HEK293 (cell line): ENCODE data around the gene ZMYM4.
A peak's percentile ranks its signal among the peaks of the same experiment; 100 is the strongest.

Experiments used
- ATF2 ChIP-seq: fragments of 450-650 bp; formaldehyde crosslinking; IDR thresholded peaks from 2 replicates; pipeline ENCODE4 v1.5.1; 2016; ENCODE audit warnings: missing biosample characterization, missing genetic modification characterization, low read depth
- BCL11A ChIP-seq: fragments of 450-650 bp; formaldehyde crosslinking; IDR thresholded peaks from 2 replicates; pipeline ENCODE4 v1.5.1; 2016; ENCODE audit warnings: low read depth, missing biosample characterization, missing genetic modification characterization
- GLI4 ChIP-seq: fragments of 450-650 bp; formaldehyde crosslinking; IDR thresholded peaks from 2 replicates; pipeline ENCODE4 v1.5.1; 2016; ENCODE audit warnings: missing biosample characterization, missing genetic modification characterization
- GLIS2 ChIP-seq: fragments of 450-650 bp; formaldehyde crosslinking; IDR thresholded peaks from 2 replicates; pipeline ENCODE4 v1.5.1; 2016; ENCODE audit warnings: missing biosample characterization, missing genetic modification characterization
- OSR2 ChIP-seq: fragments of 450-650 bp; formaldehyde crosslinking; IDR thresholded peaks from 2 replicates; pipeline ENCODE4 v1.5.1; 2016; ENCODE audit warnings: missing biosample characterization, missing genetic modification characterization
- SP7 ChIP-seq: fragments of 450-650 bp; formaldehyde crosslinking; IDR thresholded peaks from 2 replicates; pipeline ENCODE4 v1.5.1; 2016; ENCODE audit warnings: missing biosample characterization, missing genetic modification characterization
- ZBTB20 ChIP-seq: fragments of 450-650 bp; formaldehyde crosslinking; IDR thresholded peaks from 2 replicates; pipeline ENCODE4 v1.5.1; 2016; ENCODE audit warnings: missing biosample characterization, missing genetic modification characterization
- ZBTB44 ChIP-seq: fragments of 450-650 bp; IDR thresholded peaks from 2 replicates; pipeline ENCODE4 v1.5.1; 2018; ENCODE audit warnings: missing biosample characterization, mild to moderate bottlenecking, missing genetic modification characterization
- ZFP41 ChIP-seq: fragments of 450-650 bp; formaldehyde crosslinking; IDR thresholded peaks from 2 replicates; pipeline ENCODE4 v1.5.1; 2016; ENCODE audit warnings: missing biosample characterization, missing genetic modification characterization, borderline replicate concordance
- ZNF10 ChIP-seq: fragments of 450-650 bp; formaldehyde crosslinking; IDR thresholded peaks from 2 replicates; pipeline ENCODE4 v1.5.1; 2017; ENCODE audit warnings: missing biosample characterization, missing genetic modification characterization
- ZNF214 ChIP-seq: fragments of 450-650 bp; formaldehyde crosslinking; IDR thresholded peaks from 2 replicates; pipeline ENCODE4 v1.5.1; 2017; ENCODE audit warnings: missing biosample characterization, mild to moderate bottlenecking, missing genetic modification characterization, borderline replicate concordance
- ZNF324 ChIP-seq: fragments of 450-650 bp; formaldehyde crosslinking; IDR thresholded peaks from 2 replicates; pipeline ENCODE4 v1.5.1; 2016; ENCODE audit warnings: missing biosample characterization, missing genetic modification characterization
- ZNF37A ChIP-seq: fragments of 450-650 bp; IDR thresholded peaks from 2 replicates; pipeline ENCODE4 v1.5.1; 2018; ENCODE audit warnings: missing biosample characterization, missing genetic modification characterization
- ZNF555 ChIP-seq: fragments of 450-650 bp; formaldehyde crosslinking; conservative IDR thresholded peaks from 2 replicates; pipeline ENCODE4 v1.5.1; 2017; ENCODE audit warnings: missing biosample characterization, mild to moderate bottlenecking, missing genetic modification characterization, inconsistent platforms
- ZNF623 ChIP-seq: fragments of 450-650 bp; formaldehyde crosslinking; IDR thresholded peaks from 2 replicates; pipeline ENCODE4 v1.5.1; 2016; ENCODE audit warnings: missing biosample characterization, missing genetic modification characterization
- ZNF692 ChIP-seq: fragments of 450-650 bp; formaldehyde crosslinking; IDR thresholded peaks from 2 replicates; pipeline ENCODE4 v1.5.1; 2016; ENCODE audit warnings: missing biosample characterization, missing genetic modification characterization
- ZNF707 ChIP-seq: fragments of 450-650 bp; formaldehyde crosslinking; IDR thresholded peaks from 2 replicates; pipeline ENCODE4 v1.5.1; 2016; ENCODE audit warnings: missing biosample characterization, missing genetic modification characterization
- ZNF785 ChIP-seq: fragments of 450-650 bp; formaldehyde crosslinking; IDR thresholded peaks from 2 replicates; pipeline ENCODE4 v1.5.1; 2016; ENCODE audit warnings: missing biosample characterization, missing genetic modification characterization
- TF ChIP-seq, protein P1 (sequence below): fragments of 450-650 bp; formaldehyde crosslinking; IDR thresholded peaks from 2 replicates; pipeline ENCODE4 v1.5.1; 2016; ENCODE audit warnings: missing biosample characterization, missing genetic modification characterization
- TF ChIP-seq, protein P2 (sequence below): fragments of 450-650 bp; formaldehyde crosslinking; IDR thresholded peaks from 2 replicates; pipeline ENCODE4 v1.5.0; 2017; ENCODE audit warnings: missing biosample characterization, missing genetic modification characterization, borderline replicate concordance
- TF ChIP-seq, protein P3 (sequence below): fragments of 450-650 bp; formaldehyde crosslinking; conservative IDR thresholded peaks from 2 replicates; pipeline ENCODE4 v1.5.1; 2016; ENCODE audit warnings: low read depth, missing biosample characterization, missing genetic modification characterization
- TF ChIP-seq, protein P4 (sequence below): fragments of 450-650 bp; formaldehyde crosslinking; IDR thresholded peaks from 2 replicates; pipeline ENCODE4 v1.5.1; 2016; ENCODE audit warnings: missing biosample characterization, missing genetic modification characterization, borderline replicate concordance

The ZMYM4 gene

DNA sequence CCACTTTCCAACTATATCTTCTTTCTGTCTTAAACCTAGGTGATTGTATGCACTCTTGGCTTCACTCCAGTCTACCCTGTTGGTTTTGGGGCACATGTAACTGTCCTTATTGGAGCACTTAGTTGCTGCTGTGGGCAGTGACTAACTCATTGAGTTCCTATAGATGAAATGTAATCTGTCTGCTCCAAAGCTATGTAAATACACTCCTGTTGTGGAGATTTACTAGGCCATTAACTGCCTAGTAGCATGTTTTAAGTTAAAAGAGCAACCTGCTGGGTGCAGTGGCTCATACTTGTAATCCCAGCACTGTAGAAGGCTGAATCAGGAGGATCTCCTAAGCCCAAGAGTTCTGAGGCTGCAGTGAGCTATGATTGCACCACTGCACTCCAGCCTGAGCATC lies 137.6 kb downstream of the ZMYM4 start (continued):
- 0 out of 2 replicates have a peak, but pooled peaks have one; percentile 39 for TF ChIP-seq ZNF692
- no peak for TF ChIP-seq ZNF324 (tag by site-specific recombination)
- TF ChIP-seq ZNF37A (tag by site-specific recombination): no peak
- peak; percentile 78 for TF ChIP-seq ZBTB44
- TF ChIP-seq ZFP41 (tag by site-specific recombination): no peak
- TF ChIP-seq ZNF707: no peak
- TF ChIP-seq ATF2 (tag by site-specific recombination): no peak
- TF ChIP-seq ZBTB20: no peak
- TF ChIP-seq GLIS2: no peak
- TF ChIP-seq, protein P1, sequence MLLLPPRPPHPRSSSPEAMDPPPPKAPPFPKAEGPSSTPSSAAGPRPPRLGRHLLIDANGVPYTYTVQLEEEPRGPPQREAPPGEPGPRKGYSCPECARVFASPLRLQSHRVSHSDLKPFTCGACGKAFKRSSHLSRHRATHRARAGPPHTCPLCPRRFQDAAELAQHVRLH (tag by site-specific recombination): no peak
- TF ChIP-seq, protein P2, sequence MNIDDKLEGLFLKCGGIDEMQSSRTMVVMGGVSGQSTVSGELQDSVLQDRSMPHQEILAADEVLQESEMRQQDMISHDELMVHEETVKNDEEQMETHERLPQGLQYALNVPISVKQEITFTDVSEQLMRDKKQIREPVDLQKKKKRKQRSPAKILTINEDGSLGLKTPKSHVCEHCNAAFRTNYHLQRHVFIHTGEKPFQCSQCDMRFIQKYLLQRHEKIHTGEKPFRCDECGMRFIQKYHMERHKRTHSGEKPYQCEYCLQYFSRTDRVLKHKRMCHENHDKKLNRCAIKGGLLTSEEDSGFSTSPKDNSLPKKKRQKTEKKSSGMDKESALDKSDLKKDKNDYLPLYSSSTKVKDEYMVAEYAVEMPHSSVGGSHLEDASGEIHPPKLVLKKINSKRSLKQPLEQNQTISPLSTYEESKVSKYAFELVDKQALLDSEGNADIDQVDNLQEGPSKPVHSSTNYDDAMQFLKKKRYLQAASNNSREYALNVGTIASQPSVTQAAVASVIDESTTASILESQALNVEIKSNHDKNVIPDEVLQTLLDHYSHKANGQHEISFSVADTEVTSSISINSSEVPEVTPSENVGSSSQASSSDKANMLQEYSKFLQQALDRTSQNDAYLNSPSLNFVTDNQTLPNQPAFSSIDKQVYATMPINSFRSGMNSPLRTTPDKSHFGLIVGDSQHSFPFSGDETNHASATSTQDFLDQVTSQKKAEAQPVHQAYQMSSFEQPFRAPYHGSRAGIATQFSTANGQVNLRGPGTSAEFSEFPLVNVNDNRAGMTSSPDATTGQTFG: no peak
- TF ChIP-seq, protein P3, sequence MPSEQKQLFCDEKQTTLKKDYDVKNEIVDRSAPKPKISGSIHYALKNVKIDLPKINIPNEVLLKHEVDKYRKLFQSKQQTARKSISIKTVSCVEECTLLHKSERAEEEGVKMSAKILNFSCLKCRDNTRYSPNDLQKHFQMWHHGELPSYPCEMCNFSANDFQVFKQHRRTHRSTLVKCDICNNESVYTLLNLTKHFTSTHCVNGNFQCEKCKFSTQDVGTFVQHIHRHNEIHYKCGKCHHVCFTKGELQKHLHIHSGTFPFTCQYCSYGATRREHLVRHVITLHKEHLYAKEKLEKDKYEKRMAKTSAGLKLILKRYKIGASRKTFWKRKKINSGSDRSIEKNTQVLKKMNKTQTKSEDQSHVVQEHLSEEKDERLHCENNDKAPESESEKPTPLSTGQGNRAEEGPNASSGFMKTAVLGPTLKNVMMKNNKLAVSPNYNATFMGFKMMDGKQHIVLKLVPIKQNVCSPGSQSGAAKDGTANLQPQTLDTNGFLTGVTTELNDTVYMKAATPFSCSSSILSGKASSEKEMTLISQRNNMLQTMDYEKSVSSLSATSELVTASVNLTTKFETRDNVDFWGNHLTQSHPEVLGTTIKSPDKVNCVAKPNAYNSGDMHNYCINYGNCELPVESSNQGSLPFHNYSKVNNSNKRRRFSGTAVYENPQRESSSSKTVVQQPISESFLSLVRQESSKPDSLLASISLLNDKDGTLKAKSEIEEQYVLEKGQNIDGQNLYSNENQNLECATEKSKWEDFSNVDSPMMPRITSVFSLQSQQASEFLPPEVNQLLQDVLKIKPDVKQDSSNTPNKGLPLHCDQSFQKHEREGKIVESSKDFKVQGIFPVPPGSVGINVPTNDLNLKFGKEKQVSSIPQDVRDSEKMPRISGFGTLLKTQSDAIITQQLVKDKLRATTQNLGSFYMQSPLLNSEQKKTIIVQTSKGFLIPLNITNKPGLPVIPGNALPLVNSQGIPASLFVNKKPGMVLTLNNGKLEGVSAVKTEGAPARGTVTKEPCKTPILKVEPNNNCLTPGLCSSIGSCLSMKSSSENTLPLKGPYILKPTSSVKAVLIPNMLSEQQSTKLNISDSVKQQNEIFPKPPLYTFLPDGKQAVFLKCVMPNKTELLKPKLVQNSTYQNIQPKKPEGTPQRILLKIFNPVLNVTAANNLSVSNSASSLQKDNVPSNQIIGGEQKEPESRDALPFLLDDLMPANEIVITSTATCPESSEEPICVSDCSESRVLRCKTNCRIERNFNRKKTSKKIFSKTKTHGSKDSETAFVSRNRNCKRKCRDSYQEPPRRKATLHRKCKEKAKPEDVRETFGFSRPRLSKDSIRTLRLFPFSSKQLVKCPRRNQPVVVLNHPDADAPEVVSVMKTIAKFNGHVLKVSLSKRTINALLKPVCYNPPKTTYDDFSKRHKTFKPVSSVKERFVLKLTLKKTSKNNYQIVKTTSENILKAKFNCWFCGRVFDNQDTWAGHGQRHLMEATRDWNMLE (tag by site-specific recombination): no peak
- peak; percentile 97 for TF ChIP-seq OSR2 (tag by site-specific recombination)
- TF ChIP-seq ZNF214 (tag by site-specific recombination): no peak
- TF ChIP-seq ZNF10 (tag by site-specific recombination): peak; percentile 57; the same call in 1 of the 2 replicates
- TF ChIP-seq, protein P4, sequence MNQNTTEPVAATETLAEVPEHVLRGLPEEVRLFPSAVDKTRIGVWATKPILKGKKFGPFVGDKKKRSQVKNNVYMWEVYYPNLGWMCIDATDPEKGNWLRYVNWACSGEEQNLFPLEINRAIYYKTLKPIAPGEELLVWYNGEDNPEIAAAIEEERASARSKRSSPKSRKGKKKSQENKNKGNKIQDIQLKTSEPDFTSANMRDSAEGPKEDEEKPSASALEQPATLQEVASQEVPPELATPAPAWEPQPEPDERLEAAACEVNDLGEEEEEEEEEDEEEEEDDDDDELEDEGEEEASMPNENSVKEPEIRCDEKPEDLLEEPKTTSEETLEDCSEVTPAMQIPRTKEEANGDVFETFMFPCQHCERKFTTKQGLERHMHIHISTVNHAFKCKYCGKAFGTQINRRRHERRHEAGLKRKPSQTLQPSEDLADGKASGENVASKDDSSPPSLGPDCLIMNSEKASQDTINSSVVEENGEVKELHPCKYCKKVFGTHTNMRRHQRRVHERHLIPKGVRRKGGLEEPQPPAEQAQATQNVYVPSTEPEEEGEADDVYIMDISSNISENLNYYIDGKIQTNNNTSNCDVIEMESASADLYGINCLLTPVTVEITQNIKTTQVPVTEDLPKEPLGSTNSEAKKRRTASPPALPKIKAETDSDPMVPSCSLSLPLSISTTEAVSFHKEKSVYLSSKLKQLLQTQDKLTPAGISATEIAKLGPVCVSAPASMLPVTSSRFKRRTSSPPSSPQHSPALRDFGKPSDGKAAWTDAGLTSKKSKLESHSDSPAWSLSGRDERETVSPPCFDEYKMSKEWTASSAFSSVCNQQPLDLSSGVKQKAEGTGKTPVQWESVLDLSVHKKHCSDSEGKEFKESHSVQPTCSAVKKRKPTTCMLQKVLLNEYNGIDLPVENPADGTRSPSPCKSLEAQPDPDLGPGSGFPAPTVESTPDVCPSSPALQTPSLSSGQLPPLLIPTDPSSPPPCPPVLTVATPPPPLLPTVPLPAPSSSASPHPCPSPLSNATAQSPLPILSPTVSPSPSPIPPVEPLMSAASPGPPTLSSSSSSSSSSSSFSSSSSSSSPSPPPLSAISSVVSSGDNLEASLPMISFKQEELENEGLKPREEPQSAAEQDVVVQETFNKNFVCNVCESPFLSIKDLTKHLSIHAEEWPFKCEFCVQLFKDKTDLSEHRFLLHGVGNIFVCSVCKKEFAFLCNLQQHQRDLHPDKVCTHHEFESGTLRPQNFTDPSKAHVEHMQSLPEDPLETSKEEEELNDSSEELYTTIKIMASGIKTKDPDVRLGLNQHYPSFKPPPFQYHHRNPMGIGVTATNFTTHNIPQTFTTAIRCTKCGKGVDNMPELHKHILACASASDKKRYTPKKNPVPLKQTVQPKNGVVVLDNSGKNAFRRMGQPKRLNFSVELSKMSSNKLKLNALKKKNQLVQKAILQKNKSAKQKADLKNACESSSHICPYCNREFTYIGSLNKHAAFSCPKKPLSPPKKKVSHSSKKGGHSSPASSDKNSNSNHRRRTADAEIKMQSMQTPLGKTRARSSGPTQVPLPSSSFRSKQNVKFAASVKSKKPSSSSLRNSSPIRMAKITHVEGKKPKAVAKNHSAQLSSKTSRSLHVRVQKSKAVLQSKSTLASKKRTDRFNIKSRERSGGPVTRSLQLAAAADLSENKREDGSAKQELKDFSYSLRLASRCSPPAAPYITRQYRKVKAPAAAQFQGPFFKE (tag by site-specific recombination): no peak
- no peak for TF ChIP-seq GLI4 (tag by site-specific recombination)
- TF ChIP-seq BCL11A (tag by site-specific recombination): no peak
- TF ChIP-seq ZNF785: no peak
- no peak for TF ChIP-seq SP7
- no peak for TF ChIP-seq ZNF555 (tag by site-specific recombination)
- no peak for TF ChIP-seq ZNF623
